ENCODE data around the gene WDFY4.

DNA sequence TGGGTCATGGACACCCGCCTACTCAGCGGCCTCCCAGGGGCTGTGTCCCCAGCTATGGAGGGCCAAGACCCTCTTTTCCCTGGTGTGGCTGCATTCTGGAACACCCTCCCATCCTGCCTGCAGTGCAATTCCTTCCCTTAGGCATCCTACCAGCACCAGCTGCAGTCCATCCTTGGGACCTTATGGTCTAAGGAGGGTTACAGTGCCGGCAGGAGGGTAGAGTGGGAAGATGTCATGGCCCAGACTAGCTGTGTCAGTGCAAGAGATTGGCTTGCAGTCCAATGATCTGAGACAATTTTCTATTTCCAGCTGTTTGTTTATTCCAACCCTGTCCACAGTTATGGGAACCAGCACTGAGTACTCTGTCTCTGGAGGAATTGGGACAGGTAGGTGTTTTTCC lies 92.4 kb downstream of the WDFY4 start:
- TF ChIP-seq, protein P1, sequence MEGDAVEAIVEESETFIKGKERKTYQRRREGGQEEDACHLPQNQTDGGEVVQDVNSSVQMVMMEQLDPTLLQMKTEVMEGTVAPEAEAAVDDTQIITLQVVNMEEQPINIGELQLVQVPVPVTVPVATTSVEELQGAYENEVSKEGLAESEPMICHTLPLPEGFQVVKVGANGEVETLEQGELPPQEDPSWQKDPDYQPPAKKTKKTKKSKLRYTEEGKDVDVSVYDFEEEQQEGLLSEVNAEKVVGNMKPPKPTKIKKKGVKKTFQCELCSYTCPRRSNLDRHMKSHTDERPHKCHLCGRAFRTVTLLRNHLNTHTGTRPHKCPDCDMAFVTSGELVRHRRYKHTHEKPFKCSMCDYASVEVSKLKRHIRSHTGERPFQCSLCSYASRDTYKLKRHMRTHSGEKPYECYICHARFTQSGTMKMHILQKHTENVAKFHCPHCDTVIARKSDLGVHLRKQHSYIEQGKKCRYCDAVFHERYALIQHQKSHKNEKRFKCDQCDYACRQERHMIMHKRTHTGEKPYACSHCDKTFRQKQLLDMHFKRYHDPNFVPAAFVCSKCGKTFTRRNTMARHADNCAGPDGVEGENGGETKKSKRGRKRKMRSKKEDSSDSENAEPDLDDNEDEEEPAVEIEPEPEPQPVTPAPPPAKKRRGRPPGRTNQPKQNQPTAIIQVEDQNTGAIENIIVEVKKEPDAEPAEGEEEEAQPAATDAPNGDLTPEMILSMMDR (IDR thresholded peaks at IDR 0.05), result no peak
- TF ChIP-seq EP300 (IDR thresholded peaks at IDR 0.05), result no peak
- no peak for TF ChIP-seq POLR2A (IDR thresholded peaks at IDR 0.05)
